OCI-LY7 (cell line): Measurements from ENCODE around the gene FANCI. TPM values are rescaled to one million over a fixed set of nuclear protein-coding genes. Genes with fewer than 3 reads are reported as not detected.

Experiments used
- BruUV-seq: library from RNA; stranded (reverse); fragments of 400-500 nt; replicated peaks from 2 replicates; lab custom pipeline; 2021; lab: Mats Ljungman, UMichigan
- CTCF ChIA-PET: fragments of 300-600 bp; sonication (Branson Sonifier 250); formaldehyde crosslinking; loops from one replicate; lab custom pipeline; 2022; ENCODE audit warnings: antibody characterized with exemption; ENCODE audit not compliant: unreplicated experiment; lab: Charles Lee
- POLR2A ChIA-PET: fragments of 300-600 bp; sonication (Branson Sonifier 250); formaldehyde crosslinking; loops from one replicate; lab custom pipeline; 2022; ENCODE audit warnings: antibody characterized with exemption; lab: Charles Lee
- DNase-seq: peaks from one replicate; pipeline ENCODE4 v3.0.0-alpha.2; 2015; ENCODE audit warnings: low spot score
- H2AFZ ChIP-seq: fragments of 200-600 bp; sonication (generic), shearing (Covaris generic); 2 replicates; pipeline ENCODE4 v1.6.1; 2014; ENCODE audit warnings: mild to moderate bottlenecking, antibody characterized with exemption, low read length, moderate library complexity
- H3K27ac ChIP-seq: fragments of 200-600 bp; sonication (generic); 2 replicates; pipeline ENCODE4 v1.5.1; 2014; ENCODE audit warnings: mixed run types, low read depth, mild to moderate bottlenecking, moderate library complexity, low read length, inconsistent platforms; ENCODE audit not compliant: poor library complexity, severe bottlenecking
- H3K36me3 ChIP-seq: fragments of 200-600 bp; sonication (generic); 2 replicates; pipeline ENCODE4 v1.6.1; 2014; ENCODE audit warnings: mild to moderate bottlenecking, antibody characterized with exemption, low read length, moderate library complexity, mixed read lengths; ENCODE audit not compliant: insufficient read depth
- H3K4me1 ChIP-seq: fragments of 200-600 bp; sonication (generic); 2 replicates; pipeline ENCODE4 v1.5.1; 2014; ENCODE audit warnings: mild to moderate bottlenecking, low read length; ENCODE audit not compliant: insufficient read depth, poor library complexity, severe bottlenecking
- H3K4me2 ChIP-seq: fragments of 200-600 bp; sonication (generic); 2 replicates; pipeline ENCODE4 v1.6.1; 2014; ENCODE audit warnings: mild to moderate bottlenecking, low read length
- H3K4me3 ChIP-seq: fragments of 200-600 bp; sonication (generic); 2 replicates; pipeline ENCODE4 v1.5.1; 2014; ENCODE audit warnings: mild to moderate bottlenecking, low read depth, low read length; ENCODE audit not compliant: poor library complexity, severe bottlenecking
- H3K79me2 ChIP-seq: fragments of 200-600 bp; sonication (generic); 2 replicates; pipeline ENCODE4 v1.6.1; 2016; ENCODE audit warnings: low read depth, mild to moderate bottlenecking, low read length, moderate library complexity, mixed read lengths; ENCODE audit not compliant: insufficient read depth
- H3K9me2 ChIP-seq: fragments of 200-600 bp; sonication (generic); 2 replicates; pipeline ENCODE4 v1.6.1; 2016; ENCODE audit warnings: mild to moderate bottlenecking, low read length, mixed read lengths; ENCODE audit not compliant: insufficient read depth
- H3K9me3 ChIP-seq: fragments of 200-600 bp; sonication (generic); 2 replicates; pipeline ENCODE4 v1.6.1; 2014; ENCODE audit warnings: mild to moderate bottlenecking, mixed run types, low read length, mixed read lengths
- H4K20me1 ChIP-seq: fragments of 200-600 bp; sonication (generic); 2 replicates; pipeline ENCODE4 v1.6.1; 2014; ENCODE audit warnings: mild to moderate bottlenecking, antibody characterized with exemption, low read length, moderate library complexity, mixed read lengths; ENCODE audit not compliant: insufficient read depth
- CTCF ChIP-seq: fragments of 200-600 bp; sonication (generic); conservative IDR thresholded peaks from 2 replicates; pipeline ENCODE4 v1.5.1; 2014; ENCODE audit warnings: mild to moderate bottlenecking, antibody characterized with exemption, low read length, moderate library complexity, mixed read lengths
- EZH2phosphoT487 ChIP-seq: fragments of 200-600 bp; sonication (generic); IDR thresholded peaks from 2 replicates; pipeline ENCODE4 v1.6.1; 2018; ENCODE audit warnings: low read depth, borderline replicate concordance, mild to moderate bottlenecking, mixed run types, antibody characterized with exemption, low read length, moderate library complexity, mixed read lengths
- intact Hi-C: fragments of 100-400 bp; cut with micrococcal nuclease; formaldehyde crosslinking; loops from one replicate; pipeline ENCODE4 v1.10.0; 2022; ENCODE audit not compliant: unreplicated experiment
- total RNA-seq, 2 experiments: library from RNA; depleted of rRNA in 1 of 2; stranded (reverse); fragments of >200 nt in 1 of 2; shearing (Covaris generic) in 1 of 2; gene quantifications; 2 replicates each; pipeline ENCODE4 v1.2.3, GENCODE V29; 2014 to 2022

FANCI gene
- total RNA-seq, 2 experiments from 2014 or later = 112 to 211 TPM

GRCh38 chr15:89282631-89283030 is 38.9 kb downstream of the FANCI start:
- Histone ChIP-seq H3K4me3 (no peak overlapping the region), H2AFZ (no peak overlapping the region), H3K36me3 (peaks cover 96% of the 10 kb centered on the region), H3K9me3 (no peaks in the 10 kb centered on the region), H3K4me1 (no peaks in the 10 kb centered on the region), H3K79me2 (no peaks in the 10 kb centered on the region), H3K27ac (no peak overlapping the region), H4K20me1 (no peaks in the 10 kb centered on the region), H3K9me2 (no peaks in the 10 kb centered on the region), H3K4me2 (no peak overlapping the region)
- CTCF ChIA-PET = no interaction called here
- BruUV-seq = no TSS peak
- POLR2A ChIA-PET = interaction anchor here (0.9 kb wide), 1 partner anchor 30 kb away, joined by 3 read pairs; no protein-coding TSS in a partner anchor
- TF ChIP-seq CTCF (no peak), EZH2phosphoT487 (no peak)
- no peak for DNase-seq
- intact Hi-C loops = no loop called here

GRCh38 chr15:89283201-89283600 is 39.4 kb downstream of the FANCI start:
- no peaks in the 10 kb centered on the region for H3K9me2 ChIP-seq
- ChIA-PET POLR2A (interaction anchor here (1.1 kb wide), 1 partner anchor 12 kb away, joined by 5 read pairs; no protein-coding TSS in a partner anchor), CTCF (no interaction called here)
- no peaks in the 10 kb centered on the region for H3K79me2 ChIP-seq
- no peak overlapping the region for H2AFZ ChIP-seq
- no peak overlapping the region for H3K4me2 ChIP-seq
- H3K4me1 ChIP-seq = no peaks in the 10 kb centered on the region
- no peak for DNase-seq
- no peaks in the 10 kb centered on the region for H4K20me1 ChIP-seq
- H3K27ac ChIP-seq = no peak overlapping the region
- no peaks in the 10 kb centered on the region for H3K9me3 ChIP-seq
- no TSS peak for BruUV-seq
- TF ChIP-seq CTCF (no peak), EZH2phosphoT487 (no peak)
- no peak overlapping the region for H3K4me3 ChIP-seq
- H3K36me3 ChIP-seq = peaks cover 96% of the 10 kb centered on the region
- intact Hi-C loops = no loop called here

- Histone ChIP-seq H3K4me3 (no peak overlapping the region), H3K4me2 (no peak overlapping the region), H3K79me2 (no peaks in the 10 kb centered on the region), H3K27ac (no peak overlapping the region), H4K20me1 (no peaks in the 10 kb centered on the region), H3K9me3 (no peaks in the 10 kb centered on the region), H3K9me2 (no peaks in the 10 kb centered on the region), H2AFZ (no peak overlapping the region), H3K4me1 (no peaks in the 10 kb centered on the region), H3K36me3 (peaks cover 95% of the 10 kb centered on the region)
- CTCF ChIA-PET = no interaction called here
- intact Hi-C loops = no loop called here
- BruUV-seq = no TSS peak
- POLR2A ChIA-PET = interaction anchor here (1.2 kb wide), 1 partner anchor 47 kb away, joined by 3 read pairs; no protein-coding TSS in a partner anchor
- TF ChIP-seq EZH2phosphoT487 = no peak
- TF ChIP-seq CTCF = no peak
- no peak for DNase-seq
Observed at GRCh38 chr15:89291934-89292438, 48.2 kb downstream of the FANCI start.
